Measurements from ENCODE around the gene SAMD14. TPM values are rescaled to one million over a fixed set of nuclear protein-coding genes. Genes with fewer than 3 reads are reported as not detected.

SAMD14 gene
- total RNA-seq, 1 donor from 2014 or later = 3.6 TPM

DNA sequence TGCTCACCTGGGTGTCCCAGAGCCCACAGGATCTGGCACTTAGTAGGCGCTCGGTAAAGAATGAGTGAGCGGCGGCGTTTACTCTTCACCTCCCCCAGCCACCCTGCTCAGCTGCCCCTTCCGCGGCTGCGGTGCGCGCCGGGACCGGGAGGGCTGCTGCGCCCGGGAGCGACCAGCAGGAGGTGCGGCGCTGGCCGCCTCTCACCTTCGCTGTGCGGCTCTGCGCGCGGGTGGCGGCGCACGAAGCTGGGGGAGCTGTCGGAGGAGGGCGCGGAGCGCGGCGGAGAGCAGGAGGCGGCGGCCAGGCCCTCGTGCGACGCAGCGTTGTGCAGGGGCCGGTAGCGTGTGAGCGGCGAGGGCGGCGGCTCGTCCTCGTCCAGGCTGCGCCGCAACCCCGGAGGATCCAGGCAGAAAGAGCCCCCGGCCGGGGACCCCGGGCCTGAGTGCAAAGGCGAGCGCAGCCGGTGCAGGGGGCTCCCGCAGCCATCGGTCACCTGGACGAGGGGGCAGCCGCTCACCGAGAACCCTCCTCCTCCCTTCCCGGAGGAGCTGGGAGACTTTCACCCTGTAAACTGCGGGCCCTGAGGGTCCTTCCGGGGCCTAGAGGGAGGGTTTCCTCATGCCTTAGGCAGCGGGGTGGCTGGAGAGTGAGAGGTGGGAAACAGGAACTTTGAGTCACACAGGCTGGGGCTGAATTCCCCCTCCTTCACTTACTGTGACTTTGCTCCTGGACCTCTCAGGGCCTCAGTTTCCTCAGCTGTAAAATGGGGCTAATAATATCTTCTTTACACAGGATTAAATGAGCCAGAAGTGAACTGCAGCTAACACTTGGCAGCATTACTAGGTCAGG lies 12.5 kb downstream of the SAMD14 start:
- intact Hi-C loops (cut with micrococcal nuclease) = no loop called here
- Mint-ChIP-seq H3K4me3 (peak overlapping the region; percentile 43), H3K27ac (no peak overlapping the region), H3K27me3 (ENCODE audit: insufficient read depth) (peaks cover 64% of the 10 kb centered on the region), H3K9me3 (no peaks in the 10 kb centered on the region), H3K36me3 (ENCODE audit: low read depth) (no peaks in the 10 kb centered on the region), H3K4me1 (ENCODE audit: low read depth) (peaks cover 15% of the 10 kb centered on the region)
- peak; percentile 53 for DNase-seq (ENCODE audit: low spot score)

DNA sequence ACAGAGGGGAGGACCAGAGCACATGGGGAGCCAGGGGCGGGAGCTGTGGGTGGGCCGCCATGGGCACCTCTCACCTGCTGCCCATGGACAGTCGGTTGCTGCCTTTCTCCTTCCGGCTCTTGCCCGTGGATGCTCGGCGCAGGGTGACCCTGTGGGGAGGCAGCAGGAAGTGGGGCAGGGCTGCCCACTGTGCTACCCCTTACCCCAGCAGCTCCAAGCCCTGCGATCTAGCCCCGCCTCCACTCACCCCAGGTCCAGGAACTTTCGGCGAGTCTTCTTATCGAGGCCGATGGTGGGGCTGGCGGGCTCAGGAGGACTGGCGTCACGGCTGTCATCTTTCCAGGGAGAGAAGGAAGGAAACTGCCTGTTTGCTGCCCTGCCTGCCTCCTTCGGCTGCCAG lies 14.2 kb downstream of the SAMD14 start:
- no peak for DNase-seq (ENCODE audit: low spot score)
- intact Hi-C loops (cut with micrococcal nuclease) = loop anchor here (1.0 kb wide), 1 partner anchor 83 kb away; no protein-coding TSS in a partner anchor
- H3K36me3 Mint-ChIP-seq (ENCODE audit: low read depth) = no peaks in the 10 kb centered on the region
- peaks cover 49% of the 10 kb centered on the region for H3K27me3 Mint-ChIP-seq (ENCODE audit: insufficient read depth)
- H3K4me1 Mint-ChIP-seq (ENCODE audit: low read depth) = peaks cover 15% of the 10 kb centered on the region
- no peaks in the 10 kb centered on the region for H3K9me3 Mint-ChIP-seq
- no peak overlapping the region for H3K4me3 Mint-ChIP-seq
- H3K27ac Mint-ChIP-seq = no peak overlapping the region

DNA sequence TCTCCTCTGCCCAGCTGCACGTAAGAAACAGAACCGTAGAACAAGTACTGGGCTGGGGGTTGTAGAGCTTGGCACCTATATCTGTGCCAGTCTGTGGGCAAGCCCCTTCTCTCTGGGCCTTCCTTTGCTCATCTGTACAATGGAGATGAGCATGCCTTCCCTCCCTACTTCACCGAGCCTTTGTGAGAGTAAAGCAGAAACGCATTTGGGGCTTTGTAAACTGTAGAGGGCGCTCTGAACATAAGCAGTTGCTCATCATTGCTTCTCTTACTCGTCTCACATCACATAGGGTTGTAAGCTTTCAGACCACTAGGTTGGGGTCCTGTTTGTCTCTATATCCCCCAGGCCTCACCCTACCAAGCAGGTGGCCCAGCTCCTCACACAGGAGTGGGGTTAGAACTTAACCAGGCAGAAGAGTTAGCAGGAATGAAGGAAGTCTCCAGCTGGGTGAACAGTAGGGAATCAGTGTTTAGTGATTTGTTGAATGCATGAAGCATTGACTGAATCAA lies 15.1 kb downstream of the SAMD14 start:
- peaks cover 40% of the 10 kb centered on the region for H3K27me3 Mint-ChIP-seq (ENCODE audit: insufficient read depth)
- H3K27ac Mint-ChIP-seq = no peak overlapping the region
- DNase-seq (ENCODE audit: low spot score) = no peak
- intact Hi-C loops (cut with micrococcal nuclease) = loop anchor here (1.0 kb wide), 1 partner anchor 83 kb away; no protein-coding TSS in a partner anchor
- H3K4me1 Mint-ChIP-seq (ENCODE audit: low read depth) = peaks cover 15% of the 10 kb centered on the region
- no peaks in the 10 kb centered on the region for H3K9me3 Mint-ChIP-seq
- H3K36me3 Mint-ChIP-seq (ENCODE audit: low read depth) = no peaks in the 10 kb centered on the region
- H3K4me3 Mint-ChIP-seq = no peak overlapping the region

DNA sequence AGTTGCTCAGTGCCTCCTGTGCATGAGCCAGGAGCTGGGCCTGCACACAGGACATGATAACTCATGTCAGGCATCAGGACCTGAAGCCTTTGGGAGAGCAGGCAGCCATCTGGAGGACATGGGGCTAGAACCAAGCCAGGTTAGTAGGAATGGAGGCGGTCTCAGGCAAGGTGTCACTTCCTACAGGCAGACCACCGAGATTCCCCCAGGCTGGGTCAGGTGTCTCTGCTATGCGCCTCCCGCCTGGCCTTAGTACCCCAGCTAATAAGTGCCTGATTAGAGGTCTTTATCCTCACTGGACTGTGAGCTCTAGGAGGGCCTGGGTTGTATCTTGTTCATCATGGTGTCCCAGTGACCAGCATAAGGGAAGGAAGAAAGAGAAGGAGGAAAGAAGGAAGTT lies 15.6 kb downstream of the SAMD14 start:
- peaks cover 15% of the 10 kb centered on the region for H3K4me1 Mint-ChIP-seq (ENCODE audit: low read depth)

DNA sequence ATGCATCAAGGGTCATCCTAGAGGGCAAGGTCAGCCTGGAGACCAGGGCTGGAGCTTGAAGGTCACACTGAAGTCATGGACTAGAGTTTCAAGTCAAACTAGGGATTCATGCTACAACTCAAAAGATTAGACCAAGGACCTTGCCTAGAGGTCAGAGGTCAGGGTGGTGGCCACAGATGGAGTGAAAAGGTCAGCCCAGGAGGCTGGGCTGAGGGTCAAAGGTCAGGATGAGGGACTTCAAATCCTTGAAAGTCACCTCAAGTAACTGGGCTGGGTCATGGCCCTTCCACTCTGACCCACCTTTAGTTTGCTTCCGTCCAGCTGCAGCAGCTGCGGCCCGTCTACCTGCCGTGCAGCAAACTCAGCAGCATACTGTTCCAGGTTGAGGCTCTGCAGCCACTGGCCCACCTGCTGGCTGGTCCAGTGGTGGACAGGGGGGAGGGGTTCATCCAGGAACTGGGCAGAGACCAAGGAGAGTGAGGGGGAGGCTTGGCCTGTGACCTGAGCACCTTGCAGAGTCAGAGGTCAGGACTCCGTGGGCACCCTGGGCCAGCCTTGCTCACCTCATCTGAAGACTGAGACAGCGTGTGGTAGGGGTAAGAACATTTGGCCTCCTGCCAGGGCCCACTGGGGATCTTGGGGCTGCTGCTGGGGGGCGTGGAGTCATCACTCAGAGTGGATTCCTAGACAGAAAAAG lies 16.2 kb downstream of the SAMD14 start:
- intact Hi-C loops (cut with micrococcal nuclease) = no loop called here
- H3K4me1 Mint-ChIP-seq (ENCODE audit: low read depth) = peaks cover 15% of the 10 kb centered on the region
- H3K36me3 Mint-ChIP-seq (ENCODE audit: low read depth) = peaks cover 1% of the 10 kb centered on the region
- no peak for DNase-seq (ENCODE audit: low spot score)
- H3K27ac Mint-ChIP-seq = no peak overlapping the region
- H3K9me3 Mint-ChIP-seq = no peaks in the 10 kb centered on the region
- peaks cover 34% of the 10 kb centered on the region for H3K27me3 Mint-ChIP-seq (ENCODE audit: insufficient read depth)
- no peak overlapping the region for H3K4me3 Mint-ChIP-seq

More for the DNA sequence above, 15.6 kb downstream of the SAMD14 start:
- no peaks in the 10 kb centered on the region for H3K9me3 Mint-ChIP-seq
- no peaks in the 10 kb centered on the region for H3K36me3 Mint-ChIP-seq (ENCODE audit: low read depth)
- no peak for DNase-seq (ENCODE audit: low spot score)
- H3K27me3 Mint-ChIP-seq (ENCODE audit: insufficient read depth) = peaks cover 35% of the 10 kb centered on the region
- intact Hi-C loops (cut with micrococcal nuclease) = no loop called here
- H3K27ac Mint-ChIP-seq = no peak overlapping the region
- H3K4me3 Mint-ChIP-seq = no peak overlapping the region

DNA sequence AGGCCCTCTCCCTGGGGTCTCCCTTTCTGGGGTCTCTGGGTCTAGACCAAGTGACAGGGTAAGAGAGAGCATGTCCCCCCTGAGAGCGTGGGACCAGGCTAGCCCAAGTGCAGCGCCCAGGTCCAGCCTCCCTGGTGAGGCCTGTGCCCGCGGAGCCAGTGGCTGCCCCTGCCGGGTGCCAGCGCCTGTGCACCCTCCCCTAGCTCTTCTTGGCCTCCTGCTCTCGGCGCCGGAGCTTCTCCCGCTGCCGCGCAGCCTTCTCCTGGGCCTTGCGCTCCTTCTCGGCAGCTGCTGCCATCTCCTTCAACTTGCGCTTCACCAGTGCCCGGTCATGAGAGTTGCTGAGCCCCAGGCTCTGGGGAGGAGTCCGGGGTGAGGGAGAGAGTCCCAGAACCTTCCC lies 17.3 kb downstream of the SAMD14 start:
- Mint-ChIP-seq H3K36me3 (ENCODE audit: low read depth) (peaks cover 3% of the 10 kb centered on the region), H3K4me3 (no peak overlapping the region), H3K4me1 (ENCODE audit: low read depth) (peaks cover 15% of the 10 kb centered on the region), H3K27ac (no peak overlapping the region), H3K27me3 (ENCODE audit: insufficient read depth) (peaks cover 27% of the 10 kb centered on the region), H3K9me3 (no peaks in the 10 kb centered on the region)
- no peak for DNase-seq (ENCODE audit: low spot score)
- intact Hi-C loops (cut with micrococcal nuclease) = no loop called here

DNA sequence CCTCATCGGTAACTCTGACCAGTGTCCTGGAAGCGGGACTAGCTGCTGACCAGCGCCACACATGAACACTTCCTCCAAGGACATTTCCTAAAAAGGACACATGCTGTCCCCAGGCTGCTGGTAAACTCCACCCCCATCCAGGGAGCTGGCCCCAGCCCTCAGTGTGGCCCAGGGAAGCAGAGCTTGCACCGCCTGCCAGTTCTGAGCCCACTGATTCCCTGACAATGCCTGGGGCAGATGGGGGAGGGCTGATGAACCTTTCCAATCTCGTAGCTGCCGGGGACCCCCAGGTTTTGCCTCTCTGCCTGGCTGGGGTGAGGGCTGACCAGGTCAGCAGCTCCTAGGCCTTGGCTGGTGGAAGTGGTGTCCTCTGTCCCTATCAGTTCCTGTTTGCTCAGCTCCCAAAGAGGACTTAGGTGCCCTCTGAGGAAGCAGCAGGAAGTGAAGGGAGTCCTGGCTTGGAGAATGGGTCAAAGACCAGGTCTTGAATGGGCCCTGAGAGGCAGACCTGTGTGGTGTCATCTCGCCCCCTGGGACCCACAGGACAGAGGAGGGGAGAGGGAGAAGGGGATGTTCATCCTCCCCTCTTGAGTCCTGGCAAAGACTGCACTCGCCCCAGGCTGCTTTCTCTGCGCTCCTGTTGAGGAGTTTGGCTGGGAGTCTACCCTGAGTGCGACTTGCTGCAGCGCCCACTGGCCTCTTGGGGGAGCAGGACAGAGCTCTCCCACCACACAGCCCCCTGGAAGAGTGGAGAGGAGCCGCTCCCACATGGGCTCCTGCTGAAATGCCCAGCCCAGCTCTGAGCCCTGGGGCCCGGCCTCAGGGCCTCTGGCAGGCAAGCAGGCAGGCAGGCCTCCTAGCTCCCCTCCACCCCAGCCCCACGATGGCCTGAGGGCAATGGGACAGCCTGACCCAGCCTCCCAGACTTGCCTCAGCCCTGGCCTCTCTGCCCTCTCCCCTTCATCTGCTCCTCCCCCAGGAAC lies 18.0 kb downstream of the SAMD14 start:
- peaks cover 4% of the 10 kb centered on the region for H3K36me3 Mint-ChIP-seq (ENCODE audit: low read depth)
- H3K4me1 Mint-ChIP-seq (ENCODE audit: low read depth) = peaks cover 14% of the 10 kb centered on the region
- no peaks in the 10 kb centered on the region for H3K9me3 Mint-ChIP-seq
- H3K4me3 Mint-ChIP-seq = no peak overlapping the region
- H3K27me3 Mint-ChIP-seq (ENCODE audit: insufficient read depth) = peaks cover 23% of the 10 kb centered on the region
- H3K27ac Mint-ChIP-seq = no peak overlapping the region
- intact Hi-C loops (cut with micrococcal nuclease) = no loop called here
- no peak for DNase-seq (ENCODE audit: low spot score)

DNA sequence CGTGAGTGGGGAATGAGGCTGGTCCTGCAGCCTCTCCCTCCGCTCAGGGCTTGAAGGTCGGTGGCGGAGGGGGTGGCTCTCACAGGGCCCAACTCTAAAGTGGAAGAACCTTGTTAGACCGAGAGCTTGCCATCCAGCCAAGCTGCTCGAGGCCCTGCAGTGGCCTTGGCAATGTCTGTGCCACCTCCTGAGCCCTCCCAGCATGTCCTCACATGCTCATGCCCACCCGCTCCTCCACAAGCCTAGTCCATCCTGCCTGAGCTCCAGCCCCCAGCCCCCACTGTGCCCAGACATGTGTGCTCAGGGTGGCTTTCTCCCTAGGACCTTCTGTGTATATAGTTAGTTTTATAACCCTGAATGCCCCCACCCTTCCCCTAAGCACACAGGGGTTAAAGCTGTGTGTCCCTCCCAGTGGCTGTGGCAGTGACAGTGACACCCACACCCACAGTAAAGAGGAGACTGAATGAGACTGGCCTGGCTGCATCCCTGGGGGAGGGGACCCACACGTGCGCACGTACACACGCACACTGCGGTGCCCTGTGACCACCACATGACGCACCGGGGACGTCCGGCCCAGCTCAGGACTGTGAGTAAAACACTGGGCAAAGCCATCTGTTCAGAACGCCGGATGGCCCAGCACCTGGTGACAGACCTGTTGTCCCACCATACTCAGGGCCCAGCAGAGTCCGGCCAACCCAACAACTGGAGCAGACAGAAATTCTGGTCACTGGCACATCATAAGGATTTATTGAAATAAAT lies 19.2 kb downstream of the SAMD14 start:
- H3K4me3 Mint-ChIP-seq = no peak overlapping the region
- H3K27me3 Mint-ChIP-seq (ENCODE audit: insufficient read depth) = peaks cover 13% of the 10 kb centered on the region
- no peak overlapping the region for H3K27ac Mint-ChIP-seq
- H3K4me1 Mint-ChIP-seq (ENCODE audit: low read depth) = peaks cover 9% of the 10 kb centered on the region
- DNase-seq (ENCODE audit: low spot score) = no peak
- intact Hi-C loops (cut with micrococcal nuclease) = no loop called here
- H3K9me3 Mint-ChIP-seq = no peaks in the 10 kb centered on the region
- peaks cover 4% of the 10 kb centered on the region for H3K36me3 Mint-ChIP-seq (ENCODE audit: low read depth)

DNA sequence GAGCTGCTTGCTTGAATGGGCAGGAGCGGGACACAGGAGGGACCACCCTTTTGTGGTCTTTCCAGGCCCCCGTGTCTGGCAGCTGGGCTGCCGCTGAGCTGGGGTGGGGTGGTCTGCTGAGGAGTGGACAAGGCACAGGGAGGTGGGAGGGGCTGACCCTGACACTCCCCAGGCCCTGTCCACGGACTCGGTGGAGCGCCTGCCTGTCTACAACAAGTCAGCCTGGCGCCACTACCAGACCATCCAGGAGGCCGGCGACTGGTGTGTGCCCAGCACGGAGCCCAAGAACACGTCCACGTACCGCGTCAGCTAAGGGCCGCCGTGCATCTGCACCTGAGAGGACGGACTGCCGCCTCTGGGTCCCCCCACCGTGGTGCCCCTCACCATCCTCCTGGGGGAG lies 20.2 kb downstream of the SAMD14 start:
- peaks cover 3% of the 10 kb centered on the region for H3K4me1 Mint-ChIP-seq (ENCODE audit: low read depth)
- H3K4me3 Mint-ChIP-seq = no peak overlapping the region
- peaks cover 5% of the 10 kb centered on the region for H3K27me3 Mint-ChIP-seq (ENCODE audit: insufficient read depth)
- no peaks in the 10 kb centered on the region for H3K9me3 Mint-ChIP-seq
- H3K36me3 Mint-ChIP-seq (ENCODE audit: low read depth) = peaks cover 4% of the 10 kb centered on the region
- intact Hi-C loops (cut with micrococcal nuclease) = no loop called here
- no peak overlapping the region for H3K27ac Mint-ChIP-seq
- DNase-seq (ENCODE audit: low spot score) = no peak

DNA sequence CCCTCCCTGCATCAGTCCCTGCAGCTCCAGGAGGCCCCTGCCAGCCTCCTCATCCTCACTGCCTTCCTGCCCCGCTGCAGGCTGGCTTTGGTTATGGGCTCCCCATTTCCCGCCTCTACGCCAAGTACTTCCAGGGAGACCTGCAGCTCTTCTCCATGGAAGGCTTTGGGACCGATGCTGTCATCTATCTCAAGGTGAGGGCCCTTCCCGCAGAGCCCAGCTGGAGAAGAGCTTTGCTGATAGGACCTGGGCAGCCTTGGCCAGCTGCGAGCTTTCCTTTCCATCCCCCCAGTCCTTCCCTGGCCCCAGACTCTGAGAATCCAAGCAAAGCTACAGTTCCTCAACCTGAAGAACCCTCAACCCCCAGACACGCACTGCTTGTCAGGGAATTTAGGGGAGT lies 20.8 kb downstream of the SAMD14 start:
- intact Hi-C loops (cut with micrococcal nuclease) = no loop called here
- DNase-seq (ENCODE audit: low spot score) = no peak
- Mint-ChIP-seq H3K4me3 (no peak overlapping the region), H3K36me3 (ENCODE audit: low read depth) (peaks cover 4% of the 10 kb centered on the region), H3K27ac (no peak overlapping the region), H3K4me1 (ENCODE audit: low read depth) (no peaks in the 10 kb centered on the region), H3K9me3 (no peaks in the 10 kb centered on the region), H3K27me3 (ENCODE audit: insufficient read depth) (peaks cover 1% of the 10 kb centered on the region)

DNA sequence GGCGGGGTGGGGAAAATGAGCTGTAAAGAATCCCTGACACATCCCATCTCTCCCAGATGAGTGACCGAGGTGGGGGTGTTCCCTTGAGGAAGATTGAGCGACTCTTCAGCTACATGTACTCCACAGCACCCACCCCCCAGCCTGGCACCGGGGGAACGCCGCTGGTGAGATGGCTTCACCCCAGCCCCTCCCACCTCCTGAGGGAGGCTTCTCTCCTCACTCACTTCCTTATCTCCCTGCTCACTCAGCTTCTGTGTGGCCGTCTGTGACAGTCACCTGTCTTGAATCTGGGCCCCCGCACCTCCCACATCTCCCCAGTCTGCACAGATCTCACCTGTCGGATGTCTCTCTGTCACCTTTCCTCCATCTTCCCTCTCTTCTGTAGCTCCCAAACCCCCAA lies 21.4 kb downstream of the SAMD14 start:
- H3K4me3 Mint-ChIP-seq = no peak overlapping the region
- H3K36me3 Mint-ChIP-seq (ENCODE audit: low read depth) = peaks cover 4% of the 10 kb centered on the region
- no peak for DNase-seq (ENCODE audit: low spot score)
- intact Hi-C loops (cut with micrococcal nuclease) = no loop called here
- H3K27ac Mint-ChIP-seq = peak overlapping the region; percentile 29
- no peaks in the 10 kb centered on the region for H3K4me1 Mint-ChIP-seq (ENCODE audit: low read depth)
- H3K9me3 Mint-ChIP-seq = no peaks in the 10 kb centered on the region
- peaks cover 1% of the 10 kb centered on the region for H3K27me3 Mint-ChIP-seq (ENCODE audit: insufficient read depth)

Measured in activated T-helper 1 cell treated with anti-CD3 and anti-CD28 coated beads, Interleukin-12 subunit alpha, Interleukin-12 subunit beta, Interleukin-2, Interleukin-4 antibody, amounts not matched to agents 30 ng/mL and 10 ng/mL and 1 ng/mL, durations not matched to agents 14 hours and 24 hours and 36 hours (primary cell).